ENCODE data around the gene TJP3. TPM values are rescaled to one million over a fixed set of nuclear protein-coding genes. Genes with fewer than 3 reads are reported as not detected.

Gene TJP3
- total RNA-seq, 2 donors from 2014 or later: 15.7 to 25.9 TPM

- no peak overlapping the region for H3K27ac ChIP-seq (ENCODE audit: low read depth, low read length)
- peaks cover 47% of the 10 kb centered on the region for H3K36me3 Mint-ChIP-seq (ENCODE audit: low read depth)
These were observed 20.1 kb upstream of the TJP3 start for GRCh38 chr19:3687774-3688706.

GRCh38 chr19:3690551-3691371 is 17.4 kb upstream of the TJP3 start:
- Mint-ChIP-seq H3K36me3 (ENCODE audit: low read depth) (peaks cover 30% of the 10 kb centered on the region), H3K27me3 (ENCODE audit: insufficient read depth) (no peaks in the 10 kb centered on the region), H3K27ac (no peak overlapping the region), H3K4me3 (no peak overlapping the region), H3K4me1 (peaks cover 8% of the 10 kb centered on the region), H3K9me3 (peaks cover 3% of the 10 kb centered on the region)
- H3K4me1 ChIP-seq (ENCODE audit: control insufficient read depth, insufficient read depth, low read length): peaks cover 9% of the 10 kb centered on the region
- no peak overlapping the region for H3K4me3 ChIP-seq (ENCODE audit: low read length)
- no peaks in the 10 kb centered on the region for H3K9me3 ChIP-seq (ENCODE audit: control insufficient read depth, low read length)
- no peak overlapping the region for H3K27ac ChIP-seq (ENCODE audit: low read depth, low read length)
- H3K27me3 ChIP-seq (ENCODE audit: control insufficient read depth, insufficient read depth, low read length, poor library complexity, severe bottlenecking): no peaks in the 10 kb centered on the region
- H3K9ac ChIP-seq (ENCODE audit: extremely low read depth, low read length, poor library complexity, severe bottlenecking): no peak overlapping the region
- no peak for TF ChIP-seq CTCF (conservative IDR thresholded peaks at IDR 0.05)
- 93 to 96% methylated on average over 27 to 31 of the region's 31 CpGs for WGBS, 2 experiments (ENCODE audit: insufficient coverage in 1 of 2, insufficient read length in 1 of 2)
- no peak for DNase-seq
- H3K36me3 ChIP-seq (ENCODE audit: control insufficient read depth, insufficient read depth, low read length): peaks cover 4% of the 10 kb centered on the region

More at GRCh38 chr19:3687774-3688706, 20.1 kb upstream of the TJP3 start:
- H3K9ac ChIP-seq (ENCODE audit: extremely low read depth, low read length, poor library complexity, severe bottlenecking): no peak overlapping the region
- Mint-ChIP-seq H3K27me3 (ENCODE audit: insufficient read depth) (no peaks in the 10 kb centered on the region), H3K4me1 (peaks cover 17% of the 10 kb centered on the region), H3K27ac (peak overlapping the region; percentile 91), H3K9me3 (peaks cover 16% of the 10 kb centered on the region), H3K4me3 (peak overlapping the region; percentile 43)
- H3K4me1 ChIP-seq (ENCODE audit: control insufficient read depth, insufficient read depth, low read length): peaks cover 9% of the 10 kb centered on the region
- no peak overlapping the region for H3K4me3 ChIP-seq (ENCODE audit: low read length)
- H3K36me3 ChIP-seq (ENCODE audit: control insufficient read depth, insufficient read depth, low read length): peaks cover 24% of the 10 kb centered on the region
- WGBS, 2 experiments (ENCODE audit: insufficient coverage in 1 of 2, insufficient read length in 1 of 2): 46 to 66% methylated on average over 41 to 55 of the region's 55 CpGs
- no peaks in the 10 kb centered on the region for H3K27me3 ChIP-seq (ENCODE audit: control insufficient read depth, insufficient read depth, low read length, poor library complexity, severe bottlenecking)
- H3K9me3 ChIP-seq (ENCODE audit: control insufficient read depth, low read length): peaks cover 10% of the 10 kb centered on the region
- TF ChIP-seq CTCF (conservative IDR thresholded peaks at IDR 0.05): peak; percentile 44
- peak; percentile 90 for DNase-seq

- Histone ChIP-seq H3K4me1 (ENCODE audit: control insufficient read depth, insufficient read depth, low read length) (peaks cover 9% of the 10 kb centered on the region), H3K9me3 (ENCODE audit: control insufficient read depth, low read length) (no peaks in the 10 kb centered on the region), H3K9ac (ENCODE audit: extremely low read depth, low read length, poor library complexity, severe bottlenecking) (no peak overlapping the region), H3K36me3 (ENCODE audit: control insufficient read depth, insufficient read depth, low read length) (peaks cover 4% of the 10 kb centered on the region), H3K27ac (ENCODE audit: low read depth, low read length) (no peak overlapping the region), H3K4me3 (ENCODE audit: low read length) (no peak overlapping the region), H3K27me3 (ENCODE audit: control insufficient read depth, insufficient read depth, low read length, poor library complexity, severe bottlenecking) (no peaks in the 10 kb centered on the region)
- Mint-ChIP-seq H3K4me3 (no peak overlapping the region), H3K4me1 (peaks cover 8% of the 10 kb centered on the region), H3K9me3 (peaks cover 3% of the 10 kb centered on the region), H3K36me3 (ENCODE audit: low read depth) (peaks cover 35% of the 10 kb centered on the region), H3K27ac (no peak overlapping the region), H3K27me3 (ENCODE audit: insufficient read depth) (no peaks in the 10 kb centered on the region)
- no peak for TF ChIP-seq CTCF (conservative IDR thresholded peaks at IDR 0.05)
- WGBS, 2 experiments (ENCODE audit: insufficient coverage in 1 of 2, insufficient read length in 1 of 2): 90 to 95% methylated on average over 14 to 16 of the region's 16 CpGs
- DNase-seq: no peak
These were observed 16.8 kb upstream of the TJP3 start for GRCh38 chr19:3691372-3691716.

Data from endodermal cell (in vitro differentiated cells).